Left lung (tissue), 10 donors: ENCODE data around the gene MAP4. TPM values are rescaled to one million over a fixed set of nuclear protein-coding genes. Genes with fewer than 3 reads are reported as not detected.

Experiments
- ATAC-seq: fragments of 200-7000 bp; cut with Tn5 transposase; one replicate; pipeline ENCODE4 v1.9.1; 2020; ENCODE audit warnings: moderate library complexity
- DNase-seq, 4 donors: peaks; one replicate each; pipeline ENCODE4 v3.0.0-alpha.2; 2013 to 2020
- H3K27ac ChIP-seq, 2 donors: fragments of 200-600 bp; sonication (generic) in 1 of 2; one replicate each; pipeline versions ENCODE4 v1.5.0 to v1.8.0; 2020 to 2021
- H3K27me3 ChIP-seq, 2 donors: fragments of 200-600 bp; sonication (generic) in 1 of 2; one replicate each; pipeline versions ENCODE4 v1.5.0 to v1.8.0; 2020 to 2021
- H3K36me3 ChIP-seq, 2 donors: fragments of 200-600 bp; sonication (generic) in 1 of 2; one replicate each; pipeline versions ENCODE4 v1.5.0 to v1.8.0; 2020 to 2021
- H3K4me1 ChIP-seq, 2 donors: fragments of 200-600 bp; one replicate each; pipeline ENCODE4 v1.8.0; 2021
- H3K4me3 ChIP-seq, 2 donors: fragments of 200-600 bp; sonication (generic) in 1 of 2; one replicate each; pipeline versions ENCODE4 v1.5.0 to v1.8.0; 2020 to 2021; ENCODE audit warnings: mild to moderate bottlenecking in 1 of 2
- H3K9me3 ChIP-seq, 2 donors: fragments of 200-600 bp; sonication (generic) in 1 of 2; one replicate each; pipeline versions ENCODE4 v1.5.0 to v1.8.0; 2020 to 2021
- CTCF ChIP-seq, 2 donors: fragments of 200-600 bp; sonication (generic) in 1 of 2; IDR thresholded peaks; one replicate each; pipeline versions ENCODE4 v1.5.0 to v1.8.0; 2021; ENCODE audit warnings: antibody characterized with exemption in 2 of 2
- intact Hi-C, 2 donors: fragments of 100-400 bp; cut with DNase I; formaldehyde crosslinking; loops; one replicate each; pipeline versions ENCODE4 v1.11.2 to v1.14.2; 2022
- polyA plus RNA-seq, 6 donors: library from polyadenylated mRNA; unstranded; fragments of 120-200 nt; gene quantifications; one replicate each; pipeline ENCODE4 v1.2.1, GENCODE V29; 2013; ENCODE audit not compliant: insufficient read length in 6 of 6
- total RNA-seq, 2 donors: library from RNA; stranded (reverse); fragmentation: NEBNext Ultra II Directional; extraction: Animal tissue kit (Norgen Biotek cat#: 25700); gene quantifications; one replicate each; pipeline ENCODE4 v1.2.1, GENCODE V29; 2021
- donor health status: DM: no; HTN: yes; CAD: no.
- donor health status: DM: no; HTN: no; CAD: no.

The MAP4 gene
- total and polyA plus RNA-seq, 8 donors: 165 to 216 (median 177) TPM

GRCh38 chr3:47916696-47917095, 99.5 kb downstream of the MAP4 start:
- H3K27ac ChIP-seq: no peak overlapping the region
- H3K4me3 ChIP-seq: no peak overlapping the region
- no peaks in the 10 kb centered on the region for H3K9me3 ChIP-seq
- intact Hi-C loops: no loop called here
- H3K36me3 ChIP-seq: peaks cover 0 to 87% of the 10 kb centered on the region in 2 donors
- H3K27me3 ChIP-seq: no peaks in the 10 kb centered on the region
- no peaks in the 10 kb centered on the region for H3K4me1 ChIP-seq
- DNase-seq (no peak), ATAC-seq (no peak)
- no peak for TF ChIP-seq CTCF (IDR thresholded peaks at IDR 0.05)

GRCh38 chr3:47916201-47916600, 100.0 kb downstream of the MAP4 start:
- DNase-seq (no peak), ATAC-seq (no peak)
- H3K36me3 ChIP-seq: peaks cover 0 to 87% of the 10 kb centered on the region in 2 donors
- H3K4me1 ChIP-seq: no peaks in the 10 kb centered on the region
- H3K4me3 ChIP-seq: no peak overlapping the region
- intact Hi-C loops: no loop called here
- H3K27ac ChIP-seq: no peak overlapping the region
- no peaks in the 10 kb centered on the region for H3K27me3 ChIP-seq
- TF ChIP-seq CTCF (IDR thresholded peaks at IDR 0.05): no peak
- no peaks in the 10 kb centered on the region for H3K9me3 ChIP-seq

- Histone ChIP-seq H3K36me3 (peaks cover 0 to 81% of the 10 kb centered on the region in 2 donors), H3K4me1 (no peaks in the 10 kb centered on the region), H3K27ac (no peak overlapping the region), H3K4me3 (no peak overlapping the region), H3K27me3 (no peaks in the 10 kb centered on the region), H3K9me3 (no peaks in the 10 kb centered on the region)
- TF ChIP-seq CTCF (IDR thresholded peaks at IDR 0.05): no peak
- intact Hi-C loops: no loop called here
- DNase-seq (no peak), ATAC-seq (no peak)
Observed at GRCh38 chr3:47912006-47912504, 104.2 kb downstream of the MAP4 start.

- H3K4me1 ChIP-seq: no peaks in the 10 kb centered on the region
- H3K27ac ChIP-seq: no peak overlapping the region
- no peaks in the 10 kb centered on the region for H3K9me3 ChIP-seq
- no peak for DNase-seq
- ATAC-seq: no peak
- no peak overlapping the region for H3K4me3 ChIP-seq
- no peaks in the 10 kb centered on the region for H3K27me3 ChIP-seq
- TF ChIP-seq CTCF (IDR thresholded peaks at IDR 0.05): no peak
- intact Hi-C loops: no loop called here
- peaks cover 0 to 77% of the 10 kb centered on the region in 2 donors for H3K36me3 ChIP-seq
Observed at GRCh38 chr3:47910777-47911440, 105.3 kb downstream of the MAP4 start.

GRCh38 chr3:47910233-47910632, 106.0 kb downstream of the MAP4 start:
- Histone ChIP-seq H3K27ac (no peak overlapping the region), H3K27me3 (no peaks in the 10 kb centered on the region), H3K4me3 (no peak overlapping the region), H3K9me3 (no peaks in the 10 kb centered on the region), H3K4me1 (no peaks in the 10 kb centered on the region), H3K36me3 (peaks cover 0 to 70% of the 10 kb centered on the region in 2 donors)
- ATAC-seq: no peak
- no peak for TF ChIP-seq CTCF (IDR thresholded peaks at IDR 0.05)
- intact Hi-C loops: no loop called here
- no peak for DNase-seq
